GM13976 (cell line): Measurements from ENCODE around the gene LARP1.
"Not testable (repeated sequence)": the region's sequence is repeated elsewhere in the genome, so short reads cannot be mapped to it uniquely, and the experiment has no call there.

ENCODE experiments used
- DNase-seq: peaks from one replicate; pipeline ENCODE4 v3.0.0; 2012; ENCODE audit warnings: low spot score
- CTCF ChIP-seq: IDR thresholded peaks from 2 replicates; pipeline ENCODE4 v1.5.1; 2012; ENCODE audit warnings: borderline replicate concordance, mild to moderate bottlenecking; ENCODE audit not compliant: insufficient read depth; ENCODE audit errors: extremely low read depth, missing control alignments, control extremely low read depth
- in situ Hi-C: fragments of 300-500 bp; cut with MboI; formaldehyde crosslinking; loops from one replicate; pipeline ENCODE4 v1.12.0; 2022; ENCODE audit warnings: low sequenced_read_pairs, mixed read lengths, inconsistent platforms; ENCODE audit not compliant: unreplicated experiment

The LARP1 gene

GRCh38 chr5:154745349-154745748 is 9.8 kb upstream of the LARP1 start:
- in situ Hi-C loops: no loop called here
- no peak for TF ChIP-seq CTCF
- DNase-seq: no peak

- no peak for DNase-seq
- in situ Hi-C loops: no loop called here
- TF ChIP-seq CTCF: no peak
Measured at GRCh38 chr5:154749491-154749890, 5.7 kb upstream of the LARP1 start.

- in situ Hi-C loops, DNase-seq: not testable (repeated sequence)
Measured at GRCh38 chr5:154750641-154751040, 4.5 kb upstream of the LARP1 start.

- no peak for TF ChIP-seq CTCF
- in situ Hi-C loops: no loop called here
- no peak for DNase-seq
Measured at GRCh38 chr5:154751854-154752253, 3.3 kb upstream of the LARP1 start.

- TF ChIP-seq CTCF: no peak
- DNase-seq: no peak
- in situ Hi-C loops: no loop called here
Measured at GRCh38 chr5:154753792-154754191, 1.4 kb upstream of the LARP1 start.

GRCh38 chr5:154754460-154755360 is 467 bp upstream of the LARP1 start:
- in situ Hi-C loops: no loop called here
- TF ChIP-seq CTCF: peak; percentile 58
- DNase-seq: peak; percentile 98
